Natural killer cell (primary cell): ENCODE data around the gene SGCA. TPM values are rescaled to one million over a fixed set of nuclear protein-coding genes. Genes with fewer than 3 reads are reported as not detected.

Source experiments
- ATAC-seq, 3 donors: fragments of 150-1000 bp in 2 of 3; fragments of 200-7000 bp in 1 of 3; cut with Tn5 transposase; 1 replicate in 1 of 3; 2 replicates in 2 of 3; pipeline ENCODE4 v1.10.0; 2021; ENCODE audit warnings: mild to moderate bottlenecking in 2 of 3, moderate library complexity in 2 of 3
- DNase-seq, 2 donors: peaks; one replicate each; pipeline versions ENCODE4 v3.0.0 to v3.0.0-alpha.2; 2013 to 2021; ENCODE audit warnings: mixed read lengths in 1 of 2
- H3K27ac ChIP-seq: one replicate; pipeline ENCODE4 v1.5.1; 2013; ENCODE audit warnings: mild to moderate bottlenecking, low read length
- H3K27me3 ChIP-seq: one replicate; pipeline ENCODE4 v1.6.1; 2013; ENCODE audit warnings: low read length; ENCODE audit not compliant: control insufficient read depth, insufficient read depth
- H3K36me3 ChIP-seq: one replicate; pipeline ENCODE4 v1.6.1; 2013; ENCODE audit warnings: low read length; ENCODE audit not compliant: control insufficient read depth, insufficient read depth
- H3K4me1 ChIP-seq: one replicate; pipeline ENCODE4 v1.6.1; 2013; ENCODE audit warnings: low read length; ENCODE audit not compliant: control insufficient read depth, insufficient read depth
- H3K4me3 ChIP-seq: one replicate; pipeline ENCODE4 v1.5.1; 2013; ENCODE audit warnings: low read length
- H3K9me3 ChIP-seq: one replicate; pipeline ENCODE4 v1.6.1; 2013; ENCODE audit warnings: low read length; ENCODE audit not compliant: control insufficient read depth, insufficient read depth
- H3K27ac Mint-ChIP-seq, 2 donors: one replicate each; pipeline ENCODE4 v1.8.0; 2022; ENCODE audit warnings: mild to moderate bottlenecking in 2 of 2, mixed read lengths in 2 of 2, moderate library complexity in 1 of 2
- H3K27me3 Mint-ChIP-seq, 2 donors: one replicate each; pipeline ENCODE4 v1.8.0; 2022; ENCODE audit warnings: low read depth in 2 of 2, mixed read lengths in 2 of 2
- H3K36me3 Mint-ChIP-seq: one replicate; pipeline ENCODE4 v1.8.0; 2022; ENCODE audit warnings: mixed read lengths
- H3K4me1 Mint-ChIP-seq, 2 donors: one replicate each; pipeline ENCODE4 v1.8.0; 2022; ENCODE audit warnings: mixed read lengths in 2 of 2
- H3K4me3 Mint-ChIP-seq: one replicate; pipeline ENCODE4 v1.8.0; 2022; ENCODE audit warnings: mild to moderate bottlenecking, moderate library complexity, mixed read lengths
- H3K9me3 Mint-ChIP-seq, 2 donors: one replicate each; pipeline ENCODE4 v1.8.0; 2022; ENCODE audit warnings: mixed read lengths in 2 of 2
- CTCF ChIP-seq: fragments of 200-600 bp; IDR thresholded peaks from one replicate; pipeline ENCODE4 v1.8.0; 2022; ENCODE audit warnings: antibody characterized with exemption
- WGBS: methylation state at CpG from one replicate; pipeline ENCODE4 v1.1.7; 2013; ENCODE audit warnings: missing lambda C conversion rate; ENCODE audit not compliant: insufficient coverage; 5-methylcytosine and 5-hydroxymethylcytosine counted together
- intact Hi-C: fragments of 100-400 bp; cut with micrococcal nuclease; formaldehyde crosslinking; loops from one replicate; pipeline ENCODE4 v1.14.2; 2022
- total RNA-seq, 4 donors: library from RNA; stranded (reverse); fragments of 120-200 nt in 1 of 4; gene quantifications; one replicate each; pipeline versions ENCODE4 v1.2.3 to v1.2.4, GENCODE V29; 2013 to 2022

Gene SGCA
- total RNA-seq, 3 donors from 2014 or later (not counting 1 experiment from before 2014, with no cell fraction given), result not detected

- H3K4me3 Mint-ChIP-seq, result peak overlapping the region; percentile 85
- H3K36me3 Mint-ChIP-seq, result no peaks in the 10 kb centered on the region
- H3K27ac ChIP-seq, result peak overlapping the region; percentile 70
- no peaks in the 10 kb centered on the region for H3K9me3 Mint-ChIP-seq
- H3K27ac Mint-ChIP-seq, result peak overlapping the region; percentile 70 to 86
- H3K4me3 ChIP-seq, result peak overlapping the region; percentile 73
- intact Hi-C loops, result loop anchor here (5.0 kb wide), 1 partner anchor 55 kb away; the partner anchor contains the start of gene PDK2
- H3K4me1 ChIP-seq, result peaks cover 47% of the 10 kb centered on the region
- ATAC-seq (peak; percentile 24 to 39 (median 25)), DNase-seq (peak; percentile 43 to 69)
- H3K36me3 ChIP-seq, result no peaks in the 10 kb centered on the region
- no peak for TF ChIP-seq CTCF
- 2% methylated on average over 10 of the region's 12 CpGs for WGBS
- H3K4me1 Mint-ChIP-seq, result peaks cover 21 to 32% of the 10 kb centered on the region in 2 donors
- no peaks in the 10 kb centered on the region for H3K27me3 ChIP-seq
- H3K9me3 ChIP-seq, result no peaks in the 10 kb centered on the region
- no peaks in the 10 kb centered on the region for H3K27me3 Mint-ChIP-seq
These were observed 13.8 kb upstream of the SGCA start for GRCh38 chr17:50151937-50152547.

- peak overlapping the region; percentile 70 for H3K27ac ChIP-seq
- intact Hi-C loops, result loop anchor here (5.0 kb wide), 1 partner anchor 55 kb away; the partner anchor contains the start of gene PDK2
These were observed 13.1 kb upstream of the SGCA start for GRCh38 chr17:50152736-50153135.

GRCh38 chr17:50153650-50154575 lies 11.9 kb upstream of the SGCA start:
- Mint-ChIP-seq H3K27ac (peak overlapping the region in 1 of 2 donors; percentile 86), H3K36me3 (no peaks in the 10 kb centered on the region), H3K9me3 (no peaks in the 10 kb centered on the region), H3K27me3 (no peaks in the 10 kb centered on the region), H3K4me3 (peak overlapping the region; percentile 6), H3K4me1 (peaks cover 13 to 25% of the 10 kb centered on the region in 2 donors)
- H3K9me3 ChIP-seq, result no peaks in the 10 kb centered on the region
- WGBS, result 78% methylated on average over 13 of the region's 16 CpGs
- no peak for TF ChIP-seq CTCF
- no peaks in the 10 kb centered on the region for H3K27me3 ChIP-seq
- H3K4me3 ChIP-seq, result no peak overlapping the region
- intact Hi-C loops, result loop anchor here (5.0 kb wide), 1 partner anchor 57 kb away; the partner anchor contains the start of gene PDK2
- no peak overlapping the region for H3K27ac ChIP-seq
- H3K4me1 ChIP-seq, result peaks cover 35% of the 10 kb centered on the region
- no peaks in the 10 kb centered on the region for H3K36me3 ChIP-seq
- ATAC-seq (no peak), DNase-seq (no peak)

More at GRCh38 chr17:50152736-50153135, 13.1 kb upstream of the SGCA start:
- H3K27ac Mint-ChIP-seq, result peak overlapping the region in 1 of 2 donors; percentile 86
- no peak overlapping the region for H3K4me3 Mint-ChIP-seq
- no peaks in the 10 kb centered on the region for H3K36me3 Mint-ChIP-seq
- Histone ChIP-seq H3K9me3 (no peaks in the 10 kb centered on the region), H3K27me3 (no peaks in the 10 kb centered on the region), H3K36me3 (no peaks in the 10 kb centered on the region), H3K4me3 (no peak overlapping the region), H3K4me1 (peaks cover 40% of the 10 kb centered on the region)
- H3K4me1 Mint-ChIP-seq, result peaks cover 14 to 25% of the 10 kb centered on the region in 2 donors
- no peaks in the 10 kb centered on the region for H3K9me3 Mint-ChIP-seq
- no peak for ATAC-seq
- no peak for TF ChIP-seq CTCF
- no peaks in the 10 kb centered on the region for H3K27me3 Mint-ChIP-seq
- 91% methylated on average over 6 of the region's 7 CpGs for WGBS
- DNase-seq, result no peak
